SK-N-SH (cell line): ENCODE data around the gene DNAH3. TPM values are rescaled to one million over a fixed set of nuclear protein-coding genes. Genes with fewer than 3 reads are reported as not detected.

Experiments
- CTCF ChIA-PET: fragments of 300-600, 350-600 bp; formaldehyde crosslinking; extraction: SDS; loops from one replicate; lab custom pipeline; 2021; lab: Yijun Ruan, JAX
- POLR2A ChIA-PET: fragments of 350-600 bp; sonication (Branson Sonifier 250); formaldehyde crosslinking; extraction: SDS; loops from one replicate; lab custom pipeline; 2020; ENCODE audit warnings: antibody characterized with exemption, inconsistent platforms; lab: Yijun Ruan, JAX
- DNase-seq: peaks from one replicate; pipeline ENCODE4 v3.0.0; 2012
- H2AFZ ChIP-seq: fragments of 200-600 bp; sonication (generic); 2 replicates; pipeline ENCODE4 v1.8.1; 2016; ENCODE audit warnings: antibody characterized with exemption, mild to moderate bottlenecking, low read depth
- H3F3A ChIP-seq: fragments of 200-600 bp; sonication (generic); replicated peaks from 2 replicates; pipeline ENCODE3; 2016; ENCODE audit warnings: antibody characterized with exemption, mild to moderate bottlenecking; ENCODE audit not compliant: insufficient read depth
- H3K27ac ChIP-seq, 2 experiments: fragments of 200-500 bp in 1 of 2; fragments of 200-600 bp in 1 of 2; sonication (Bioruptor generic) in 1 of 2; sonication (generic), shearing (Covaris generic) in 1 of 2; 2 replicates each; pipeline versions ENCODE4 v1.5.1 to v1.6.1; 2014 to 2016; ENCODE audit warnings: low read depth in 2 of 2, inconsistent platforms in 1 of 2, low read length in 1 of 2, mild to moderate bottlenecking in 1 of 2, mixed read lengths in 1 of 2
- H3K27me3 ChIP-seq: fragments of 200-600 bp; sonication (generic), shearing (Covaris generic); 2 replicates; pipeline ENCODE4 v1.6.1; 2016; ENCODE audit warnings: mixed run types; ENCODE audit not compliant: insufficient read depth
- H3K36me3 ChIP-seq, 2 experiments: fragments of 200-500 bp in 1 of 2; fragments of 200-600 bp in 1 of 2; sonication (Bioruptor generic) in 1 of 2; sonication (generic) in 1 of 2; replicated peaks in 1 of 2; 2 replicates each; pipeline versions ENCODE3 to v1.5.1; 2014 to 2016; ENCODE audit warnings: low read length in 1 of 2, mild to moderate bottlenecking in 1 of 2; ENCODE audit not compliant: insufficient read depth in 2 of 2, control insufficient read depth in 1 of 2
- H3K4me1 ChIP-seq, 2 experiments: fragments of 200-500 bp in 1 of 2; fragments of 200-600 bp in 1 of 2; sonication (Bioruptor generic) in 1 of 2; sonication (generic), shearing (Covaris generic) in 1 of 2; 2 replicates each; pipeline versions ENCODE4 v1.5.1 to v1.6.1; 2014 to 2016; ENCODE audit warnings: low read depth in 1 of 2, low read length in 1 of 2, mixed run types in 1 of 2; ENCODE audit not compliant: insufficient read depth in 2 of 2, control insufficient read depth in 1 of 2
- H3K4me2 ChIP-seq: fragments of 200-600 bp; sonication (generic), shearing (Covaris generic); 2 replicates; pipeline ENCODE4 v1.6.1; 2017; ENCODE audit warnings: mixed run types
- H3K4me3 ChIP-seq, 2 experiments: fragments of 200-500 bp in 1 of 2; fragments of 200-600 bp in 1 of 2; sonication (Bioruptor generic) in 1 of 2; sonication (generic), shearing (Covaris generic) in 1 of 2; 2 replicates each; pipeline versions ENCODE4 v1.5.1 to v1.8.1; 2014 to 2016; ENCODE audit warnings: low read depth in 2 of 2, inconsistent platforms in 1 of 2, low read length in 1 of 2, mild to moderate bottlenecking in 1 of 2, mixed read lengths in 1 of 2, moderate library complexity in 1 of 2
- H3K79me2 ChIP-seq: fragments of 200-600 bp; sonication (generic); 2 replicates; pipeline ENCODE4 v1.8.1; 2017; ENCODE audit warnings: mild to moderate bottlenecking; ENCODE audit not compliant: insufficient read depth
- H3K9ac ChIP-seq: fragments of 200-600 bp; sonication (generic); 2 replicates; pipeline ENCODE4 v1.6.1; 2017; ENCODE audit warnings: mixed run types
- H3K9me2 ChIP-seq: fragments of 200-600 bp; sonication (generic); 2 replicates; pipeline ENCODE4 v1.6.1; 2017; ENCODE audit warnings: mixed run types
- H3K9me3 ChIP-seq: fragments of 200-600 bp; sonication (generic); 2 replicates; pipeline ENCODE4 v1.6.1; 2017; ENCODE audit warnings: mixed run types, mild to moderate bottlenecking, moderate library complexity
- H4K20me1 ChIP-seq: fragments of 200-600 bp; sonication (generic); 2 replicates; pipeline ENCODE4 v1.6.1; 2017; ENCODE audit warnings: mild to moderate bottlenecking, mixed run types; ENCODE audit not compliant: insufficient read depth
- EZH2phosphoT487 ChIP-seq: fragments of 200-600 bp; sonication (generic); IDR thresholded peaks from 2 replicates; pipeline ENCODE4 v1.6.1; 2017; ENCODE audit warnings: low read depth, mixed run types, mild to moderate bottlenecking, antibody characterized with exemption, moderate library complexity, borderline replicate concordance
- FOXJ3 ChIP-seq: sonication (generic); formaldehyde crosslinking; IDR thresholded peaks from 2 replicates; pipeline ENCODE4 v1.5.1; 2020; ENCODE audit warnings: mild to moderate bottlenecking, missing genetic modification reagents
- NFIC ChIP-seq: IDR thresholded peaks from 2 replicates; pipeline ENCODE4 v1.4.0; 2012; ENCODE audit warnings: borderline replicate concordance
- POLR2AphosphoS5 ChIP-seq: IDR thresholded peaks from 2 replicates; pipeline ENCODE4 v1.6.1; 2012; ENCODE audit warnings: low read depth, low read length
- RAD21 ChIP-seq: IDR thresholded peaks from 2 replicates; pipeline ENCODE4 v1.6.1; 2012; ENCODE audit warnings: mild to moderate bottlenecking, low read length
- RCOR1 ChIP-seq: fragments of 150-350 bp; IDR thresholded peaks from 2 replicates; pipeline ENCODE4 v1.6.1; 2017; ENCODE audit warnings: antibody characterized with exemption, low read length
- RFX5 ChIP-seq: IDR thresholded peaks from 2 replicates; pipeline ENCODE4 v1.6.1; 2012; ENCODE audit warnings: mild to moderate bottlenecking, improper control_type of control experiment, low read length
- WGBS: methylation state at CpG from one replicate; pipeline ENCODE4 v1.1.6; 2017; ENCODE audit warnings: low lambda C conversion rate; 5-methylcytosine and 5-hydroxymethylcytosine counted together
- polyA plus RNA-seq, 3 experiments: library from polyadenylated mRNA; depleted of rRNA; stranded (reverse); fragments of >200 nt; gene quantifications; 2 replicates each; pipeline ENCODE4 v1.2.3, GENCODE V29; 2012
- TF ChIP-seq, protein P1 (sequence below): IDR thresholded peaks from 2 replicates; pipeline ENCODE4 v1.4.0; 2012; ENCODE audit warnings: low read depth, borderline replicate concordance
- TF ChIP-seq, protein P2 (sequence below): IDR thresholded peaks from 2 replicates; pipeline ENCODE4 v1.4.0; 2012; ENCODE audit warnings: low read depth
- TF ChIP-seq, protein P3 (sequence below): IDR thresholded peaks from 2 replicates; pipeline ENCODE4 v1.4.0; 2012; ENCODE audit warnings: low read depth, borderline replicate concordance
- TF ChIP-seq, protein P4 (sequence below): fragments of 150-350 bp; IDR thresholded peaks from 2 replicates; pipeline ENCODE4 v1.6.1; 2016; ENCODE audit warnings: mild to moderate bottlenecking, low read depth, low read length
- TF ChIP-seq, protein P5 (sequence below): IDR thresholded peaks from 2 replicates; pipeline ENCODE4 v1.6.1; 2012; ENCODE audit warnings: mild to moderate bottlenecking, low read depth, low read length, moderate library complexity

The DNAH3 gene
- polyA plus RNA-seq, 1 of the 3 experiments (the other 2 are of a cell fraction) = not detected

DNA sequence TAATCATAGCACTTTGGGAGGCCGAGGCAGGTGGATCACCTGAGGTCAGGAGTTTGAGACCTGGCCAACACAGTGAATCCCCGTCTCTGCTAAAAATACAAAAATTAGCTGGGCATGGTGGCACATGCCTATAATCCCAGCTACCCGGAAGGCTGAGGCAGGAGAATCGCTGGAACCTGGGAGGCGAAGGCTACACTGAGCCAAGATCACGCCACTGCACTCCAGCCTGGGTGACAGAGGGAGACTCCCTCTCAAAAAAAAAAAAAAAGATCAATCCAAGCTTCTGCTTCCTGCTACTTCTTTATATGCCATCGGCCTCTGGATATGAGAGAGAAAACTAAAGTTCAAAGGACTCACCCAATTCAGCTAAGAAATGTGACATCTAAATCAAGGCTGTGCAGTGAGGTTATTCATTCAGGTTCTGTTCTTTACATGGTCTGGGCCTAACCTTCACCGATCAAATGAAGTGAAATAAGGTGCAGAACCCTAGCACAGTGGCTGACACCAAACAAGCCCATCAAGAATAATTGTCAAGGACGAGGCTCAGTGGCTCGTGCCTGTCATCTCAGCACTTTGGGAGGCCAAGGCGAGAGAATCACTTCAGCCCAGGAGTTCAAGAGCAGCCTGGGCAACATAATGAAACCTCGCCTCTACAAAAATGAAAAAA lies 35.1 kb upstream of the DNAH3 start:
- no peaks in the 10 kb centered on the region; a peak in 1 of 4 replicates for H3K4me1 ChIP-seq
- no peaks in the 10 kb centered on the region for H3F3A ChIP-seq
- H3K9me3 ChIP-seq = no peaks in the 10 kb centered on the region
- no peaks in the 10 kb centered on the region for H4K20me1 ChIP-seq
- DNase-seq = no peak
- H2AFZ ChIP-seq = no peak overlapping the region
- H3K4me3 ChIP-seq = no peak overlapping the region
- H3K36me3 ChIP-seq = peaks cover 5 to 12% of the 10 kb centered on the region in 2 experiments
- CTCF ChIA-PET = interaction anchor here (0.7 to 10.5 kb wide), 4 partner anchors 9 to 115 kb away, joined by 3 to 169 read pairs (median 5); partner anchors contain the start of gene CRYM
- H3K79me2 ChIP-seq = no peaks in the 10 kb centered on the region
- no peaks in the 10 kb centered on the region for H3K9me2 ChIP-seq
- H3K27me3 ChIP-seq = no peaks in the 10 kb centered on the region
- no peak overlapping the region for H3K9ac ChIP-seq
- POLR2A ChIA-PET = no interaction called here
- WGBS = 92% methylated on average over 12 of the region's 12 CpGs
- H3K27ac ChIP-seq = no peak overlapping the region
- no peak overlapping the region for H3K4me2 ChIP-seq
- TF ChIP-seq, protein P1, sequence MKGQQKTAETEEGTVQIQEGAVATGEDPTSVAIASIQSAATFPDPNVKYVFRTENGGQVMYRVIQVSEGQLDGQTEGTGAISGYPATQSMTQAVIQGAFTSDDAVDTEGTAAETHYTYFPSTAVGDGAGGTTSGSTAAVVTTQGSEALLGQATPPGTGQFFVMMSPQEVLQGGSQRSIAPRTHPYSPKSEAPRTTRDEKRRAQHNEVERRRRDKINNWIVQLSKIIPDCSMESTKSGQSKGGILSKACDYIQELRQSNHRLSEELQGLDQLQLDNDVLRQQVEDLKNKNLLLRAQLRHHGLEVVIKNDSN = no peak
- no peak for TF ChIP-seq FOXJ3 (CRISPR knock-in tag)
- TF ChIP-seq, protein P2, sequence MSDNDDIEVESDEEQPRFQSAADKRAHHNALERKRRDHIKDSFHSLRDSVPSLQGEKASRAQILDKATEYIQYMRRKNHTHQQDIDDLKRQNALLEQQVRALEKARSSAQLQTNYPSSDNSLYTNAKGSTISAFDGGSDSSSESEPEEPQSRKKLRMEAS = no peak
- no peak for TF ChIP-seq RAD21
- no peak for TF ChIP-seq RFX5

DNA sequence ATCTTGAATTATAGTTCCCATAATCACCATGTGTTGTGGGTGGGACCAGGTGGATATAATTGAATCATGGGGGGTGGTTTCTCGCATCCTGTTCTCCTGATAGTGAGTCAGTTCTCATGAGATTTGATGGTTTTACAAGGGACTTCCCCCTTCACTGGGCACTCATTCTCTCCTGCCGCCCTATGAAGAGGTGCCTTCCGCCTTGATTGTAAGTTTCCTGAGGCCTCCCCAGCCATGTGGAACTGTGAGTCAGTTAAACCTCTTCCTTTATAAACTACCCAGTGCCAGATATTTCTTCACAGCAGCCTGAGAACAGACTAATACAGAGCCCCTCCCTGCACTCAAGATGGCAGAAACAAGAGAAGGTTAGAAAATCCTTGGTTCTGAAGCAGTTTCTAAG lies 34.2 kb upstream of the DNAH3 start:
- H3K27ac ChIP-seq = no peak overlapping the region
- TF ChIP-seq POLR2AphosphoS5 (no peak), NFIC (no peak), RCOR1 (no peak), EZH2phosphoT487 (no peak)
- TF ChIP-seq, protein P3, sequence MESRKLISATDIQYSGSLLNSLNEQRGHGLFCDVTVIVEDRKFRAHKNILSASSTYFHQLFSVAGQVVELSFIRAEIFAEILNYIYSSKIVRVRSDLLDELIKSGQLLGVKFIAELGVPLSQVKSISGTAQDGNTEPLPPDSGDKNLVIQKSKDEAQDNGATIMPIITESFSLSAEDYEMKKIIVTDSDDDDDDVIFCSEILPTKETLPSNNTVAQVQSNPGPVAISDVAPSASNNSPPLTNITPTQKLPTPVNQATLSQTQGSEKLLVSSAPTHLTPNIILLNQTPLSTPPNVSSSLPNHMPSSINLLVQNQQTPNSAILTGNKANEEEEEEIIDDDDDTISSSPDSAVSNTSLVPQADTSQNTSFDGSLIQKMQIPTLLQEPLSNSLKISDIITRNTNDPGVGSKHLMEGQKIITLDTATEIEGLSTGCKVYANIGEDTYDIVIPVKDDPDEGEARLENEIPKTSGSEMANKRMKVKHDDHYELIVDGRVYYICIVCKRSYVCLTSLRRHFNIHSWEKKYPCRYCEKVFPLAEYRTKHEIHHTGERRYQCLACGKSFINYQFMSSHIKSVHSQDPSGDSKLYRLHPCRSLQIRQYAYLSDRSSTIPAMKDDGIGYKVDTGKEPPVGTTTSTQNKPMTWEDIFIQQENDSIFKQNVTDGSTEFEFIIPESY = no peak
- TF ChIP-seq, protein P4, sequence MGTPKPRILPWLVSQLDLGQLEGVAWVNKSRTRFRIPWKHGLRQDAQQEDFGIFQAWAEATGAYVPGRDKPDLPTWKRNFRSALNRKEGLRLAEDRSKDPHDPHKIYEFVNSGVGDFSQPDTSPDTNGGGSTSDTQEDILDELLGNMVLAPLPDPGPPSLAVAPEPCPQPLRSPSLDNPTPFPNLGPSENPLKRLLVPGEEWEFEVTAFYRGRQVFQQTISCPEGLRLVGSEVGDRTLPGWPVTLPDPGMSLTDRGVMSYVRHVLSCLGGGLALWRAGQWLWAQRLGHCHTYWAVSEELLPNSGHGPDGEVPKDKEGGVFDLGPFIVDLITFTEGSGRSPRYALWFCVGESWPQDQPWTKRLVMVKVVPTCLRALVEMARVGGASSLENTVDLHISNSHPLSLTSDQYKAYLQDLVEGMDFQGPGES = no peak
- TF ChIP-seq, protein P5, sequence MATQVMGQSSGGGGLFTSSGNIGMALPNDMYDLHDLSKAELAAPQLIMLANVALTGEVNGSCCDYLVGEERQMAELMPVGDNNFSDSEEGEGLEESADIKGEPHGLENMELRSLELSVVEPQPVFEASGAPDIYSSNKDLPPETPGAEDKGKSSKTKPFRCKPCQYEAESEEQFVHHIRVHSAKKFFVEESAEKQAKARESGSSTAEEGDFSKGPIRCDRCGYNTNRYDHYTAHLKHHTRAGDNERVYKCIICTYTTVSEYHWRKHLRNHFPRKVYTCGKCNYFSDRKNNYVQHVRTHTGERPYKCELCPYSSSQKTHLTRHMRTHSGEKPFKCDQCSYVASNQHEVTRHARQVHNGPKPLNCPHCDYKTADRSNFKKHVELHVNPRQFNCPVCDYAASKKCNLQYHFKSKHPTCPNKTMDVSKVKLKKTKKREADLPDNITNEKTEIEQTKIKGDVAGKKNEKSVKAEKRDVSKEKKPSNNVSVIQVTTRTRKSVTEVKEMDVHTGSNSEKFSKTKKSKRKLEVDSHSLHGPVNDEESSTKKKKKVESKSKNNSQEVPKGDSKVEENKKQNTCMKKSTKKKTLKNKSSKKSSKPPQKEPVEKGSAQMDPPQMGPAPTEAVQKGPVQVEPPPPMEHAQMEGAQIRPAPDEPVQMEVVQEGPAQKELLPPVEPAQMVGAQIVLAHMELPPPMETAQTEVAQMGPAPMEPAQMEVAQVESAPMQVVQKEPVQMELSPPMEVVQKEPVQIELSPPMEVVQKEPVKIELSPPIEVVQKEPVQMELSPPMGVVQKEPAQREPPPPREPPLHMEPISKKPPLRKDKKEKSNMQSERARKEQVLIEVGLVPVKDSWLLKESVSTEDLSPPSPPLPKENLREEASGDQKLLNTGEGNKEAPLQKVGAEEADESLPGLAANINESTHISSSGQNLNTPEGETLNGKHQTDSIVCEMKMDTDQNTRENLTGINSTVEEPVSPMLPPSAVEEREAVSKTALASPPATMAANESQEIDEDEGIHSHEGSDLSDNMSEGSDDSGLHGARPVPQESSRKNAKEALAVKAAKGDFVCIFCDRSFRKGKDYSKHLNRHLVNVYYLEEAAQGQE = no peak
- WGBS = 90% methylated on average over 3 of the region's 3 CpGs
- H3F3A ChIP-seq = no peaks in the 10 kb centered on the region
- no peak overlapping the region for H2AFZ ChIP-seq
- no peaks in the 10 kb centered on the region for H4K20me1 ChIP-seq
- no peaks in the 10 kb centered on the region; a peak in 1 of 4 replicates for H3K4me1 ChIP-seq
- DNase-seq = no peak
- no peaks in the 10 kb centered on the region for H3K79me2 ChIP-seq
- CTCF ChIA-PET = interaction anchor here (10.5 kb wide), 1 partner anchor 115 kb away, joined by 169 read pairs; no protein-coding TSS in a partner anchor
- no peaks in the 10 kb centered on the region for H3K27me3 ChIP-seq
- no peak overlapping the region for H3K4me2 ChIP-seq
- POLR2A ChIA-PET = no interaction called here
- peaks cover 5 to 20% of the 10 kb centered on the region in 2 experiments for H3K36me3 ChIP-seq
- H3K9me3 ChIP-seq = no peaks in the 10 kb centered on the region
- H3K9ac ChIP-seq = no peak overlapping the region
- no peaks in the 10 kb centered on the region for H3K9me2 ChIP-seq
- H3K4me3 ChIP-seq = no peak overlapping the region
